Measurements from ENCODE around the gene DYNC2H1. TPM values are rescaled to one million over a fixed set of nuclear protein-coding genes. Genes with fewer than 3 reads are reported as not detected.
"Not testable (repeated sequence)": the region's sequence is repeated elsewhere in the genome, so short reads cannot be mapped to it uniquely, and the experiment has no call there.

Gene DYNC2H1
- total RNA-seq, 1 experiment from 2014 or later, result 47.8 TPM

DNA sequence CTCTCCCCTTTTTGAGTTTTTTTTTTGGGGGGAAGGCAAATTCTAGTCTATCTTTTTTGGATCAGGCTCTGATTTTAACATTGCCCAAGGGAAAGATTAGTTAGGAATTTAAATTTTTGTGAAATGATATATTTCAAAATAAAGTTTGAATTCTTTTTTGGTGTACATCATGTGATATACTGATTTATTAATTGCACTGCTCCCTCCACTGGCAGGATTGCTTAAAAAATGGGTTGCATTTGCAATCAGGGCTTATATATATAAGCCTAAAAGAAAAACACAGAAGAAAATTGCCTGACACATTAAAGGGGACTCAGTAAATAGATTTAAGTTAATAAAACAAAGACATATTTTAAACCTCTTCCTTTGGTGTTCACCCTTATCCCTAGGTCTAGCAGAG lies 1.2 kb downstream of the DYNC2H1 start:
- no peak for DNase-seq (ENCODE audit: low spot score)
- in situ Hi-C loops (cut with HindIII; ENCODE audit: low sequenced_read_pairs), result no loop called here

DNA sequence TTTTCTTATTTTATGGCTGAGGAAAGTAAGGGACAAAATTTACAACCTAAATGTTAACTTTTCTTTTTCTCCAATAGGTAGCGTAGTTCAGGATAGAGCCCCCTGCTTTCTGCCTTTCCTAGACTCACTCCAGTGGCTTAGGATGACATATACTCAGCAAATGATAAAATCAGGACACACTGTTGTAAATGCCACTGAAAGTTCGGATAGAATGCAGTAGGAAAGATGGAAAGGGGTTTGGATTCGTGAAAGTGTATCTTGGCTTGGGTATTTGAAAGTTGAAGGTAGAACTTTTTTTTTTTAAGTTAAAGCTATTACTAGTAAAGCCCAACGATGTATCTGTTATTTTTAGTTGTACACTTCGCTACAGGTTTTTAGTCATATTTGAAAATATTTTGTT lies 2.2 kb downstream of the DYNC2H1 start:
- no peak for DNase-seq (ENCODE audit: low spot score)
- in situ Hi-C loops (cut with HindIII; ENCODE audit: low sequenced_read_pairs), result no loop called here

- in situ Hi-C loops (cut with HindIII; ENCODE audit: low sequenced_read_pairs), result no loop called here
These were observed 3.1 kb downstream of the DYNC2H1 start for GRCh38 chr11:103112364-103112763.

GRCh38 chr11:103114836-103115235 lies 5.6 kb downstream of the DYNC2H1 start:
- in situ Hi-C loops (cut with HindIII; ENCODE audit: low sequenced_read_pairs), result no loop called here
- DNase-seq (ENCODE audit: low spot score), result no peak

More at GRCh38 chr11:103112364-103112763, 3.1 kb downstream of the DYNC2H1 start:
- no peak for DNase-seq (ENCODE audit: low spot score)

GRCh38 chr11:103125462-103125861 lies 16.2 kb downstream of the DYNC2H1 start:
- DNase-seq (ENCODE audit: low spot score), result no peak
- in situ Hi-C loops (cut with HindIII; ENCODE audit: low sequenced_read_pairs), result no loop called here

- in situ Hi-C loops (cut with HindIII; ENCODE audit: low sequenced_read_pairs), result not testable (repeated sequence)
These were observed 32.8 kb downstream of the DYNC2H1 start for GRCh38 chr11:103141986-103142385.

DNA sequence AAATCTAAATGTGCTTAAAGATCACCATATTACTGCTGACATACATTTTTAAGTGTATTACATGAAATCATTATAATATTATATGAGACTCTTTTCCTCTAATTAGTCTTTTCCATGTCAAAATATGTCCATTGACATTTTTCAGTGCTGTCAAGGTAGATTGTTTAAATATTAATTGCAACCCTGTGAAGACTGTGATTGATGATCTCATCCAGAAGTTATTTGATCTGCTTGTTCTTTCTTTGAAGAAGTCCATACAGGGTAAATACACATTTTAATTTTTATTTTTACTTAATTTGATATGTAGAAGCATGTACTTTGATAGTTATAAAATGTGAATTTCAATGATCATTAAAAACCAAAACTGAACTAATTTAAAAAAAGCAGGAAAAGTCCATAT lies 38.4 kb downstream of the DYNC2H1 start:
- in situ Hi-C loops (cut with HindIII; ENCODE audit: low sequenced_read_pairs), result no loop called here

More at GRCh38 chr11:103141986-103142385, 32.8 kb downstream of the DYNC2H1 start:
- not testable (repeated sequence) for DNase-seq (ENCODE audit: low spot score)

DNA sequence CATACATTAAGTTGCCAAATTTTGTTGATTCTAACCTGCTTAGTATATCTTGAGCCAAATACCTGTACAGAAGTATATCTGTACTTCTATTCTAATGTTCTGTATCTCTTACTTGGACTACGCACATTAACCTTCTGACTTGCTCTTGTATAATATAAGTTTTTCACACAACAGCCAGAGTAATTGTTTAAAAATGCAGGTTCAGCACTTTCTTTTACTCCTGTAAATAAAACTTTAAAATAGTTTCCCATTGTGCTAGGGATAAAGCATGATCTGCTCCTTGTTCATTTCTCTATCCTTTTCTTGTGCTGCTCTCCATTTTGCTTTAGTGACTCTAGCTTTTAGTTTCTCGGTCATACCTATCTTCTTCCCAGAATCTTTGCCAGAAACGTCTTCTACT lies 48.3 kb downstream of the DYNC2H1 start:
- in situ Hi-C loops (cut with HindIII; ENCODE audit: low sequenced_read_pairs), result no loop called here
- no peak for DNase-seq (ENCODE audit: low spot score)

More for the DNA sequence above, 38.4 kb downstream of the DYNC2H1 start:
- DNase-seq (ENCODE audit: low spot score), result no peak

DNA sequence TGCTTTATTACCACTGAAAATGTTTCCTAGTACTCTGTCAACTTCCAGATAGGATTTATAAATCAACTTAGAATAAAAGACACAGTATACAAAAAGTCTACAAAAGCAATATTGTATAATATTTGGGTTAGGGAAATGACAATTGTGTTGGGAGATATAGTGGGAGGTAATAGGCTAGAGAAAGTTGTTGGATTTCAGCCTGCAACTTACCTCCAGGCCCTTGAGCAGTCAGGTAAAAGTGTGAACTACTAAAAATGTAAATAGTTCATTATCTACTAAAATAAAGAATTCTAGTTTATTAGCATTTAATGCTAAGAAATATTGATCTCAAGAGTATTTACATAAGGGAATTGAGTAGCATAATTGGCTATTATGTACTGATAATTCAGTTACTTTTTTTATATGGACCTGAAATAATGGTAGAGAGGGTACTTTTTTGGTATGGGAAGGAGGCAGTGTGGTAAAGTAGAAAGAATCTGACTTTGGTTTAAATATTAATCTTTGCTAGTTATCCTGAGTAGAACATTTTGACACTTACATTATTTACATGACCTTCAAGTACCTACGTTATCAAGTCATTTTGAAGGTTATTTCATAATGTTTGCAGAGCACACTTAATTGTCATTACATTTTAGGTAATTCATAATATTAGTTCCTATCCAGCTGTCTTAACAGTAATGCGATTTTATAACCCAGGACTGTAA lies 55.0 kb downstream of the DYNC2H1 start:
- in situ Hi-C loops (cut with HindIII; ENCODE audit: low sequenced_read_pairs), result no loop called here
- DNase-seq (ENCODE audit: low spot score), result no peak

DNA sequence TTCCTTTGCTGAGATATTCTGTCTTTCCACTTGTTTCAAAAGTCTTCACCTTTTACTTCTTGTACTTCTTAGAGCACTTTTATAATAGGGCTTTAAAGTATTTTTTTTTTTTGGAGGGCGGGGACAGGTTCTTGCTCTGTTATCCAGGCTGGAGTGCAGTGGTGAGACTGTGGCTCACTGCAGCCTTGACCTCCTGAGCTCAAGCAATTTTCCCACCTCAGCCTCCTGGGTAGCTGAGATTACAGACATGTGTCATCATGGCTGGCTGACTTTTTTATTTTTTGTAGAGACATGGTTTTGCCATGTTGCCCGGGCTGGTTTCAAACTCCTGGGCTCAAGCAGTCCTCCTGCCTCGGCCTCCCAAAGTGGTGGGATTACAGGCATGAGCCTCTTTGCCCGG lies 57.9 kb downstream of the DYNC2H1 start:
- no peak for DNase-seq (ENCODE audit: low spot score)
- in situ Hi-C loops (cut with HindIII; ENCODE audit: low sequenced_read_pairs), result no loop called here

DNA sequence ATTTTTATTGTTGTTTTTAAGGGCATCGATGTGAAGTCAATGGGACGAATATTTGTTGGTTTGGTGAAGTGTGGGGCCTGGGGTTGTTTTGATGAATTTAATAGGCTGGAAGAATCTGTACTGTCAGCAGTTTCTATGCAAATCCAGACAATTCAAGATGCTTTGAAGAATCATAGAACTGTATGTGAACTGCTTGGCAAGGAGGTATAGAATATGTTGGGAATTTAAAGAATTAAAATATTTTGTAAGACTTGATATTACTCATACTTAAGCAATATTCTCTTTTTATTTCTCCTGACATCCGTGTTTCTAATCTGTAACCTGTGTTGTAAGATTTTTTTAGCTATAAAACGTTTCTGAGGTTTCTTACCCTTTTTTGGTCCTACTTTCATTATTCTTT lies 61.6 kb downstream of the DYNC2H1 start:
- in situ Hi-C loops (cut with HindIII; ENCODE audit: low sequenced_read_pairs), result no loop called here
- DNase-seq (ENCODE audit: low spot score), result no peak

- no peak for DNase-seq (ENCODE audit: low spot score)
- in situ Hi-C loops (cut with HindIII; ENCODE audit: low sequenced_read_pairs), result no loop called here
These were observed 66.4 kb downstream of the DYNC2H1 start for GRCh38 chr11:103175461-103176129.

DNA sequence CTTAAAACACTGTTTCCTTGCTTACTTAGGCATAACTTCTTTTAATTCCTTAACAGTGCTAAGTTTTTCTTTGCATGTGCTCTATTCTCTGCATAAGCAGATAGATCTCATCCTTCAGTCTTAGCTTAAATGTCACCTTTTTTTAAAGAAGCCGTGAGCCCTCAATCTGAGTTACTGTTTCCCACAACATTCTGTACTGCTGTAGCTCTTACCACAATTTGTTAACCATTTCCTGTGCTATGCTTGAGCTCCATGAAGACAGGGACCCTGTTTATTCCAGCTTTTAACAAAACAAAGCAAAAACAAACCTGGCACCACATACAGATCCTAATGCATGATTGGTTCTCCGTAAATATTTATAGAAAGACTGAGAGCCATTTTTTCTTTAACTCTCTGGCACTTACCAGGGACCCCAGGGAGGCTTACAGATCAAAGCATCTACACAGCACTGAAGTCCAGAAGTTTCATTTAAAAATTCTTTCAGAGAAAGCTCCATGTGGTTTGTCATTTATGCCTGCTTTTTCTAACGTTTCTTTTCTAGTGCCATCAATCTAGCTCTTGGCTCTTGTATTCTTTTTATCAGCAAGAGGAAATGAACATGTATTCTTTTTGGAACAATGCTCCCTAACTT lies 74.9 kb downstream of the DYNC2H1 start:
- in situ Hi-C loops (cut with HindIII; ENCODE audit: low sequenced_read_pairs), result no loop called here

DNA sequence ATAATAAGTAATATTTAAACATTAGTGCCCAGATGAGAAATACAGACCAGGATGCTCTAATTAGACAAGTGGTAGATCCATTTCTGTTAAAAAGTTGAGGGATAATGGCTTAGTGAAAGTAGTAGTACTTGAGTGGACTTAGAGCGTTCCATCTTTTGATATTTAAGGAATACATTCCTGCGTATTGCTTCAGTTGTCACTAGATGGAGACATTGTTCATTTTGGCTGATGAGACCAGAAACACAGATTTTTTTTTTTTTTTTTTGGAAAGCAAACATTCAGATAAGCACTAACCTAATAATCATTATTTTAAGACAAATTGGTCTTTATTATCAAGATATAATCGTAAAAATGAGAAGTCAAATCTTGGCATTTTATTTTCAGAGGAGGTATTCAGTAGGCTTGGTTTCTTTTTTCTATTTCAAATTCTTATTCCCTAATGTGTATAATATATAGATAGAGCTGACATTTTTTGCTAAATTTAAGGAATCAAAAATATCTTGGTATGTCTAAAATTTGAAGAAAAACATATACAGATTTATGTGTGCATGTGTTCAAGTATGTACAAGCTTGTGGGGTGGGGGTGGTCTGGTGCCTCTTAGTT lies 92.9 kb downstream of the DYNC2H1 start:
- in situ Hi-C loops (cut with HindIII; ENCODE audit: low sequenced_read_pairs), result no loop called here

More for the DNA sequence above, 74.9 kb downstream of the DYNC2H1 start:
- DNase-seq (ENCODE audit: low spot score), result no peak

GRCh38 chr11:103210543-103210942 lies 101.3 kb downstream of the DYNC2H1 start:
- DNase-seq (ENCODE audit: low spot score), result no peak
- in situ Hi-C loops (cut with HindIII; ENCODE audit: low sequenced_read_pairs), result no loop called here

More for the DNA sequence above, 92.9 kb downstream of the DYNC2H1 start:
- DNase-seq (ENCODE audit: low spot score), result no peak

- no peak for DNase-seq (ENCODE audit: low spot score)
These were observed 106.6 kb downstream of the DYNC2H1 start for GRCh38 chr11:103215812-103216211.

GRCh38 chr11:103220133-103220532 lies 110.9 kb downstream of the DYNC2H1 start:
- no peak for DNase-seq (ENCODE audit: low spot score)
- in situ Hi-C loops (cut with HindIII; ENCODE audit: low sequenced_read_pairs), result no loop called here

More at GRCh38 chr11:103215812-103216211, 106.6 kb downstream of the DYNC2H1 start:
- in situ Hi-C loops (cut with HindIII; ENCODE audit: low sequenced_read_pairs), result no loop called here

GRCh38 chr11:103222806-103223205 lies 113.6 kb downstream of the DYNC2H1 start:
- in situ Hi-C loops (cut with HindIII; ENCODE audit: low sequenced_read_pairs), result no loop called here
- peak; percentile 65 for DNase-seq (ENCODE audit: low spot score)

DNA sequence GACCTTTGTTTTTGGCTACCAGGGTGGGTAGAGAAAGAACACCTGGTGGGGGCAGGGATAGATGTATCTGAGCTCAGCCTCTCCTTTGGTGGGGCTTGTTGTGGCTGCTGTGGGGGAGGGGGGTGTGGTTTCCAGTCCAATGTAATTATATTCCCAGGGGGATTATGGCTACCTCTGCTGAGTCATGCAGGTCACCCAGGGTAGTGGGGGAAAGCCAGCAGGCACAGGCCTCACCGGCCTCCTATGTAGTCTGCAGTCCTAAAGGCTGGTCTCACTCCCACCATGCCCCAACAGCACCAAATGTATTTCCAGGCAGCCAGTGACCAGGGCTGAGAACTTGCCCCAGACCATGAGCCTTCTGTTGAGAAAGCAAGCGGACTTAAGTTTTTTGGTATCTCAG lies 119.6 kb downstream of the DYNC2H1 start:
- in situ Hi-C loops (cut with HindIII; ENCODE audit: low sequenced_read_pairs), result no loop called here
- DNase-seq (ENCODE audit: low spot score), result no peak

GRCh38 chr11:103234974-103235373 lies 125.7 kb downstream of the DYNC2H1 start:
- in situ Hi-C loops (cut with HindIII; ENCODE audit: low sequenced_read_pairs), result no loop called here
- DNase-seq (ENCODE audit: low spot score), result no peak

Data from G401 (cell line).